Activated CD4-positive, alpha-beta memory T cell treated with anti-CD3 and anti-CD28 coated beads for 36 hours (primary cell): ENCODE measurements around the gene PRPSAP2. TPM values are rescaled to one million over a fixed set of nuclear protein-coding genes. Genes with fewer than 3 reads are reported as not detected.
"Not testable (repeated sequence)": the region's sequence is repeated elsewhere in the genome, so short reads cannot be mapped to it uniquely, and the experiment has no call there.

Experiments used
- CTCF ChIA-PET: fragments of 350-600 bp; sonication (Branson Sonifier 250); formaldehyde crosslinking; loops from one replicate; lab custom pipeline; 2021; ENCODE audit warnings: antibody characterized with exemption, inconsistent platforms; lab: Charles Lee
- POLR2A ChIA-PET: fragments of 350-600 bp; sonication (Branson Sonifier 250); formaldehyde crosslinking; loops from one replicate; lab custom pipeline; 2021; ENCODE audit warnings: antibody characterized with exemption; lab: Charles Lee
- DNase-seq: peaks from one replicate; pipeline ENCODE4 v3.0.0-alpha.2; 2020
- H3K27ac Mint-ChIP-seq: one replicate; pipeline ENCODE4 v1.8.0; 2021; ENCODE audit warnings: mixed read lengths
- H3K27me3 Mint-ChIP-seq: one replicate; pipeline ENCODE4 v1.8.0; 2021; ENCODE audit warnings: mixed read lengths
- H3K36me3 Mint-ChIP-seq: one replicate; pipeline ENCODE4 v1.8.0; 2021; ENCODE audit warnings: mixed read lengths
- H3K4me1 Mint-ChIP-seq: one replicate; pipeline ENCODE4 v1.8.0; 2021; ENCODE audit warnings: low read depth, mixed read lengths
- H3K4me3 Mint-ChIP-seq: one replicate; pipeline ENCODE4 v1.8.0; 2021; ENCODE audit warnings: mild to moderate bottlenecking, mixed read lengths
- H3K9me3 Mint-ChIP-seq: one replicate; pipeline ENCODE4 v1.8.0; 2021; ENCODE audit warnings: mixed read lengths
- intact Hi-C: fragments of 100-400 bp; cut with micrococcal nuclease; formaldehyde crosslinking; loops from one replicate; pipeline ENCODE4 v1.15.1; 2023
- total RNA-seq, 2 experiments: library from RNA; stranded (reverse); gene quantifications; one replicate each; pipeline ENCODE4 v1.2.3, GENCODE V29; 2021

Gene PRPSAP2
- total RNA-seq = 10 to 100 TPM; 41.9 to 42.5 TPM

GRCh38 chr17:18857864-18858566 lies at the start of gene PRPSAP2:
Gene PRPSAP2, plus strand, starts transcription at chr17:18858131. Its CDS starts 7,703 bp downstream, at chr17:18865834.
- POLR2A ChIA-PET = interaction anchor here (1.0 to 1.5 kb wide), 2 partner anchors 9 to 43 kb away, joined by 3 to 5 read pairs; no protein-coding TSS in a partner anchor
- Mint-ChIP-seq H3K27me3 (no peaks in the 10 kb centered on the region), H3K4me1 (peaks cover 47% of the 10 kb centered on the region), H3K4me3 (peak within 1 kb of the TSS; percentile 89), H3K27ac (peak within 1 kb of the TSS; percentile 78), H3K9me3 (no peaks in the 10 kb centered on the region), H3K36me3 (no peaks in the 10 kb centered on the region)
- intact Hi-C loops = loop anchor here (10.0 kb wide), 2 partner anchors 147 to 673 kb away; partner anchors contain the start of genes ALKBH5 and FAM83G
- CTCF ChIA-PET = interaction anchor here (1.1 kb wide), 1 partner anchor 103 kb away, joined by 3 read pairs; no protein-coding TSS in a partner anchor
- DNase-seq = peak; percentile 95

- H3K27me3 Mint-ChIP-seq, H3K36me3 Mint-ChIP-seq, H3K4me1 Mint-ChIP-seq, H3K27ac Mint-ChIP-seq, H3K9me3 Mint-ChIP-seq, H3K4me3 Mint-ChIP-seq, POLR2A ChIA-PET, DNase-seq: not testable (repeated sequence)
- CTCF ChIA-PET = interaction anchor here (1.7 kb wide), 1 partner anchor 145 kb away, joined by 7 read pairs; no protein-coding TSS in a partner anchor
- intact Hi-C loops = loop anchor here (10.0 kb wide), 1 partner anchor 109 kb away; no protein-coding TSS in a partner anchor
These were observed 42.0 kb upstream of the PRPSAP2 start for GRCh38 chr17:18815924-18816323.

- intact Hi-C loops = loop anchor here (10.0 kb wide), 1 partner anchor 108 kb away; no protein-coding TSS in a partner anchor
- peak; percentile 19 for DNase-seq
- H3K27ac Mint-ChIP-seq, H3K9me3 Mint-ChIP-seq, POLR2A ChIA-PET, H3K27me3 Mint-ChIP-seq, H3K4me3 Mint-ChIP-seq, H3K4me1 Mint-ChIP-seq, H3K36me3 Mint-ChIP-seq: not testable (repeated sequence)
- CTCF ChIA-PET = interaction anchor here (1.7 kb wide), 1 partner anchor 145 kb away, joined by 7 read pairs; no protein-coding TSS in a partner anchor
These were observed 41.2 kb upstream of the PRPSAP2 start for GRCh38 chr17:18816489-18817371.

- CTCF ChIA-PET = interaction anchor here (1.0 kb wide), 1 partner anchor 140 kb away, joined by 3 read pairs; no protein-coding TSS in a partner anchor
- H3K36me3 Mint-ChIP-seq, intact Hi-C loops, H3K4me1 Mint-ChIP-seq, H3K27ac Mint-ChIP-seq, DNase-seq, H3K9me3 Mint-ChIP-seq, H3K27me3 Mint-ChIP-seq, POLR2A ChIA-PET, H3K4me3 Mint-ChIP-seq: not testable (repeated sequence)
These were observed 36.5 kb upstream of the PRPSAP2 start for GRCh38 chr17:18821430-18821829.

GRCh38 chr17:18827613-18828012 lies 30.3 kb upstream of the PRPSAP2 start:
- H3K27me3 Mint-ChIP-seq, POLR2A ChIA-PET, H3K36me3 Mint-ChIP-seq, intact Hi-C loops, DNase-seq, H3K9me3 Mint-ChIP-seq, H3K4me1 Mint-ChIP-seq, CTCF ChIA-PET, H3K27ac Mint-ChIP-seq, H3K4me3 Mint-ChIP-seq: not testable (repeated sequence)

- ChIA-PET CTCF (no interaction called here), POLR2A (no interaction called here)
- no peak overlapping the region for H3K4me3 Mint-ChIP-seq
- H3K27ac Mint-ChIP-seq = no peak overlapping the region
- H3K9me3 Mint-ChIP-seq = no peaks in the 10 kb centered on the region
- intact Hi-C loops = no loop called here
- no peaks in the 10 kb centered on the region for H3K27me3 Mint-ChIP-seq
- H3K36me3 Mint-ChIP-seq = no peaks in the 10 kb centered on the region
- no peak for DNase-seq
- no peaks in the 10 kb centered on the region for H3K4me1 Mint-ChIP-seq
These were observed 9.4 kb upstream of the PRPSAP2 start for GRCh38 chr17:18848501-18848900.

- no peaks in the 10 kb centered on the region for H3K27me3 Mint-ChIP-seq
- DNase-seq = no peak
- no peak overlapping the region for H3K27ac Mint-ChIP-seq
- intact Hi-C loops = loop anchor here (10.0 kb wide), 2 partner anchors 154 to 666 kb away; partner anchors contain the start of genes ALKBH5 and FAM83G
- peaks cover 7% of the 10 kb centered on the region for H3K4me1 Mint-ChIP-seq
- ChIA-PET POLR2A (no interaction called here), CTCF (no interaction called here)
- no peak overlapping the region for H3K4me3 Mint-ChIP-seq
- H3K36me3 Mint-ChIP-seq = no peaks in the 10 kb centered on the region
- H3K9me3 Mint-ChIP-seq = no peaks in the 10 kb centered on the region
These were observed 7.3 kb upstream of the PRPSAP2 start for GRCh38 chr17:18850679-18851078.

GRCh38 chr17:18851201-18851600 lies 6.7 kb upstream of the PRPSAP2 start:
- no peaks in the 10 kb centered on the region for H3K9me3 Mint-ChIP-seq
- intact Hi-C loops = loop anchor here (10.0 kb wide), 2 partner anchors 154 to 666 kb away; partner anchors contain the start of genes ALKBH5 and FAM83G
- ChIA-PET CTCF (no interaction called here), POLR2A (no interaction called here)
- H3K36me3 Mint-ChIP-seq = no peaks in the 10 kb centered on the region
- H3K27me3 Mint-ChIP-seq = no peaks in the 10 kb centered on the region
- DNase-seq = no peak
- no peak overlapping the region for H3K27ac Mint-ChIP-seq
- no peak overlapping the region for H3K4me3 Mint-ChIP-seq
- H3K4me1 Mint-ChIP-seq = peaks cover 8% of the 10 kb centered on the region

GRCh38 chr17:18854956-18855355 lies 3.0 kb upstream of the PRPSAP2 start:
- ChIA-PET CTCF (interaction anchor here (1.0 kb wide), 1 partner anchor 106 kb away, joined by 5 read pairs; no protein-coding TSS in a partner anchor), POLR2A (interaction anchor here (0.6 kb wide), 1 partner anchor 108 kb away, joined by 4 read pairs; no protein-coding TSS in a partner anchor)
- no peak overlapping the region for H3K27ac Mint-ChIP-seq
- intact Hi-C loops = loop anchor here (10.0 kb wide), 2 partner anchors 150 to 670 kb away; partner anchors contain the start of genes ALKBH5 and FAM83G
- H3K4me1 Mint-ChIP-seq = peaks cover 26% of the 10 kb centered on the region
- H3K9me3 Mint-ChIP-seq = no peaks in the 10 kb centered on the region
- no peak for DNase-seq
- no peaks in the 10 kb centered on the region for H3K27me3 Mint-ChIP-seq
- H3K36me3 Mint-ChIP-seq = no peaks in the 10 kb centered on the region
- peak overlapping the region; percentile 93 for H3K4me3 Mint-ChIP-seq

- ChIA-PET POLR2A (no interaction called here), CTCF (interaction anchor here (1.0 kb wide), 1 partner anchor 105 kb away, joined by 5 read pairs; no protein-coding TSS in a partner anchor)
- peak overlapping the region; percentile 93 for H3K4me3 Mint-ChIP-seq
These were observed 1.9 kb upstream of the PRPSAP2 start for GRCh38 chr17:18855831-18856569.

GRCh38 chr17:18856570-18856915 lies 1.4 kb upstream of the PRPSAP2 start:
- peak overlapping the region; percentile 93 for H3K4me3 Mint-ChIP-seq
- intact Hi-C loops = loop anchor here (10.0 kb wide), 2 partner anchors 148 to 672 kb away; partner anchors contain the start of genes ALKBH5 and FAM83G
- peaks cover 40% of the 10 kb centered on the region for H3K4me1 Mint-ChIP-seq
- no peak for DNase-seq
- no peaks in the 10 kb centered on the region for H3K36me3 Mint-ChIP-seq
- H3K9me3 Mint-ChIP-seq = no peaks in the 10 kb centered on the region
- ChIA-PET CTCF (no interaction called here), POLR2A (no interaction called here)
- no peaks in the 10 kb centered on the region for H3K27me3 Mint-ChIP-seq
- peak overlapping the region; percentile 79 for H3K27ac Mint-ChIP-seq

More at GRCh38 chr17:18855831-18856569, 1.9 kb upstream of the PRPSAP2 start:
- H3K27ac Mint-ChIP-seq = peak overlapping the region; percentile 79
- peaks cover 36% of the 10 kb centered on the region for H3K4me1 Mint-ChIP-seq
- H3K9me3 Mint-ChIP-seq = no peaks in the 10 kb centered on the region
- H3K27me3 Mint-ChIP-seq = no peaks in the 10 kb centered on the region
- peak; percentile 94 for DNase-seq
- intact Hi-C loops = loop anchor here (10.0 kb wide), 2 partner anchors 149 to 671 kb away; partner anchors contain the start of genes ALKBH5 and FAM83G
- H3K36me3 Mint-ChIP-seq = no peaks in the 10 kb centered on the region
